Neural cell (in vitro differentiated cells): Measurements from ENCODE around the gene PIGZ. TPM values are rescaled to one million over a fixed set of nuclear protein-coding genes. Genes with fewer than 3 reads are reported as not detected.

Source experiments
- H2AFZ ChIP-seq: fragments of 200-600, 300-800 bp; sonication (generic), shearing (Covaris generic); 2 replicates; pipeline ENCODE4 v1.6.0; 2014; ENCODE audit warnings: low read depth, mild to moderate bottlenecking, antibody characterized with exemption, low read length, moderate library complexity
- H3F3A ChIP-seq: fragments of 200-600 bp; shearing (Covaris generic); 2 replicates; pipeline ENCODE4 v1.6.1; 2016; ENCODE audit warnings: mild to moderate bottlenecking, moderate library complexity, mixed read lengths, antibody characterized with exemption, low read length; ENCODE audit not compliant: insufficient read depth, poor library complexity, severe bottlenecking
- H3K27ac ChIP-seq: fragments of 200-600, 300-800 bp; sonication (generic), shearing (Covaris generic); 2 replicates; pipeline ENCODE4 v1.5.1; 2014; ENCODE audit warnings: mild to moderate bottlenecking, low read length, moderate library complexity
- H3K27me3 ChIP-seq: fragments of 300-800, 200-600 bp; sonication (generic), shearing (Covaris generic); 2 replicates; pipeline ENCODE4 v1.6.0; 2014; ENCODE audit warnings: mild to moderate bottlenecking, low read depth, low read length, moderate library complexity; ENCODE audit not compliant: insufficient read depth
- H3K36me3 ChIP-seq: fragments of 300-800, 200-600 bp; sonication (generic), shearing (Covaris generic); 2 replicates; pipeline ENCODE4 v1.5.1; 2014; ENCODE audit warnings: mild to moderate bottlenecking, antibody characterized with exemption, low read length, moderate library complexity; ENCODE audit not compliant: insufficient read depth
- H3K4me2 ChIP-seq: fragments of 300-800, 200-600 bp; sonication (generic), shearing (Covaris generic); 2 replicates; pipeline ENCODE4 v1.6.0; 2014; ENCODE audit warnings: mild to moderate bottlenecking, low read length
- H3K4me3 ChIP-seq: fragments of 300-800, 200-600 bp; sonication (generic), shearing (Covaris generic); 2 replicates; pipeline ENCODE4 v1.5.1; 2014; ENCODE audit warnings: mild to moderate bottlenecking, low read length, moderate library complexity
- H3K79me2 ChIP-seq: fragments of 200-600 bp; shearing (Covaris generic); replicated peaks from 2 replicates; pipeline ENCODE4 v1.6.0; 2014; ENCODE audit warnings: mild to moderate bottlenecking, low read length, moderate library complexity; ENCODE audit not compliant: insufficient read depth
- H3K9ac ChIP-seq: fragments of 300-800, 200-600 bp; sonication (generic), shearing (Covaris generic); 2 replicates; pipeline ENCODE4 v1.6.1; 2016; ENCODE audit warnings: mild to moderate bottlenecking, low read length, mixed read lengths
- H3K9me2 ChIP-seq: fragments of 200-600 bp; shearing (Covaris generic); 2 replicates; pipeline ENCODE4 v1.6.1; 2016; ENCODE audit warnings: mild to moderate bottlenecking, low read length, mixed read lengths; ENCODE audit not compliant: insufficient read depth
- H3K9me3 ChIP-seq: fragments of 200-600, 300-800 bp; sonication (generic), shearing (Covaris generic); 2 replicates; pipeline ENCODE4 v1.6.1; 2016; ENCODE audit warnings: mild to moderate bottlenecking, mixed run types, low read length, moderate library complexity, mixed read lengths
- H4K20me1 ChIP-seq: fragments of 200-600 bp; shearing (Covaris generic); 2 replicates; pipeline ENCODE4 v1.6.1; 2016; ENCODE audit warnings: mild to moderate bottlenecking, mixed run types; ENCODE audit not compliant: insufficient read depth
- EP300 ChIP-seq: fragments of 450-650 bp; conservative IDR thresholded peaks from 2 replicates; pipeline ENCODE4 v1.6.1; 2014; ENCODE audit warnings: antibody characterized with exemption, mild to moderate bottlenecking, moderate library complexity; ENCODE audit not compliant: poor library complexity, severe bottlenecking
- EZH2 ChIP-seq: fragments of 200-600, 300-800 bp; shearing (Covaris generic), sonication (generic); IDR thresholded peaks from 2 replicates; pipeline ENCODE4 v1.6.1; 2014; ENCODE audit warnings: antibody characterized with exemption, low read length, borderline replicate concordance, mild to moderate bottlenecking; ENCODE audit not compliant: insufficient read depth, poor library complexity, severe bottlenecking
- POLR2AphosphoS5 ChIP-seq: IDR thresholded peaks from 2 replicates; pipeline ENCODE4 v1.6.1; 2012
- RAD21 ChIP-seq: fragments of 450-650 bp; conservative IDR thresholded peaks from 2 replicates; pipeline ENCODE4 v1.6.1; 2014; ENCODE audit warnings: antibody characterized with exemption, mild to moderate bottlenecking, moderate library complexity
- REST ChIP-seq: IDR thresholded peaks from 2 replicates; pipeline ENCODE4 v1.6.1; 2012; ENCODE audit warnings: borderline replicate concordance
- SMC3 ChIP-seq: fragments of 450-650 bp; conservative IDR thresholded peaks from 2 replicates; pipeline ENCODE4 v1.6.1; 2014; ENCODE audit warnings: antibody characterized with exemption, mild to moderate bottlenecking, moderate library complexity; ENCODE audit not compliant: poor library complexity
- TAF1 ChIP-seq: IDR thresholded peaks from 2 replicates; pipeline ENCODE4 v1.6.1; 2012; ENCODE audit warnings: low read depth
- polyA plus RNA-seq: library from polyadenylated mRNA; depleted of rRNA; stranded (reverse); fragments of >200 nt; gene quantifications from 2 replicates; pipeline ENCODE4 v1.2.3, GENCODE V29; 2014

The PIGZ gene
- polyA plus RNA-seq, 1 donor from 2014 or later = 6.5 TPM

- H3K27ac ChIP-seq = no peak overlapping the region
- H3K9me2 ChIP-seq = no peaks in the 10 kb centered on the region
- no peak overlapping the region for H3K4me2 ChIP-seq
- no peaks in the 10 kb centered on the region for H4K20me1 ChIP-seq
- no peaks in the 10 kb centered on the region for H3K79me2 ChIP-seq
- TF ChIP-seq EP300 (no peak), RAD21 (no peak), TAF1 (no peak), SMC3 (no peak), REST (no peak), POLR2AphosphoS5 (no peak)
- H3K36me3 ChIP-seq = no peaks in the 10 kb centered on the region
- no peaks in the 10 kb centered on the region for H3K27me3 ChIP-seq
- H3F3A ChIP-seq = no peaks in the 10 kb centered on the region
- H2AFZ ChIP-seq = no peak overlapping the region
- H3K9ac ChIP-seq = no peak overlapping the region
- H3K9me3 ChIP-seq = peaks cover 2% of the 10 kb centered on the region
- no peak overlapping the region for H3K4me3 ChIP-seq
These were observed 14.6 kb upstream of the PIGZ start for GRCh38 chr3:196983186-196983585.

GRCh38 chr3:196981657-196982056 lies 13.0 kb upstream of the PIGZ start:
- Histone ChIP-seq H4K20me1 (no peaks in the 10 kb centered on the region), H3K27me3 (no peaks in the 10 kb centered on the region), H3K36me3 (no peaks in the 10 kb centered on the region), H3K9ac (no peak overlapping the region), H3K4me3 (no peak overlapping the region), H2AFZ (no peak overlapping the region), H3K9me2 (no peaks in the 10 kb centered on the region), H3K4me2 (no peak overlapping the region), H3K9me3 (peaks cover 2% of the 10 kb centered on the region), H3F3A (no peaks in the 10 kb centered on the region), H3K79me2 (no peaks in the 10 kb centered on the region), H3K27ac (no peak overlapping the region)
- TF ChIP-seq EZH2 = no peak
- no peak for TF ChIP-seq RAD21

GRCh38 chr3:196979545-196979944 lies 10.9 kb upstream of the PIGZ start:
- Histone ChIP-seq H4K20me1 (no peaks in the 10 kb centered on the region), H3K4me3 (no peak overlapping the region), H2AFZ (no peak overlapping the region), H3K79me2 (no peaks in the 10 kb centered on the region), H3K36me3 (no peaks in the 10 kb centered on the region), H3K27me3 (no peaks in the 10 kb centered on the region), H3K9me3 (peaks cover 2% of the 10 kb centered on the region), H3K4me2 (no peak overlapping the region), H3K9ac (no peak overlapping the region), H3K9me2 (no peaks in the 10 kb centered on the region), H3K27ac (no peak overlapping the region), H3F3A (no peaks in the 10 kb centered on the region)
- no peak for TF ChIP-seq REST
